Posterior vena cava (tissue), 2 donors: ENCODE results near the gene MYO1C. TPM values are rescaled to one million over a fixed set of nuclear protein-coding genes. Genes with fewer than 3 reads are reported as not detected.
"Not testable (repeated sequence)": the region's sequence is repeated elsewhere in the genome, so short reads cannot be mapped to it uniquely, and the experiment has no call there.

Experiments
- DNase-seq: peaks from one replicate; pipeline ENCODE4 v3.0.0-alpha.2; 2020; ENCODE audit warnings: low spot score
- intact Hi-C, 2 donors: fragments of 100-400 bp; cut with DNase I; formaldehyde crosslinking; loops; one replicate each; pipeline versions ENCODE4 v1.14.1 to v1.14.2; 2022 to 2023
- long read RNA-seq, 2 donors: library from polyadenylated mRNA; unstranded; transcript quantifications; one replicate each; pipeline ENCODE4 v2.0.0, GENCODE V29; 2020 to 2021
- total RNA-seq, 2 donors: library from RNA; stranded (reverse); fragmentation: NEBNext Ultra II Directional; extraction: Animal tissue kit (Norgen Biotek cat#: 25700); gene quantifications; one replicate each; pipeline ENCODE4 v1.2.1, GENCODE V29; 2021
- donor health status: DM: yes; HTN: yes; CAD: no.
- donor health status: DM: yes; HTN: yes; CAD: no.

Gene MYO1C
- 100 to 1,000 TPM; 270 to 381 TPM for total RNA-seq
- long read RNA-seq, donor 1, full-length matches to known transcripts: 55 of 142 reads
- long read RNA-seq, donor 1, partial matches to known transcripts: 55 of 142 reads
- long read RNA-seq, donor 1, other reads (novel, unspliced or antisense): 32 of 142 reads
- long read RNA-seq, donor 2, full-length matches to known transcripts: 70 of 343 reads
- long read RNA-seq, donor 2, partial matches to known transcripts: 208 of 343 reads
- long read RNA-seq, donor 2, other reads (novel, unspliced or antisense): 65 of 343 reads

- no peak for DNase-seq
- intact Hi-C loops: loop anchor here (10.0 kb wide), 1 partner anchor 128 kb away; no protein-coding TSS in a partner anchor
Observed at GRCh38 chr17:1492249-1493206, at the start of gene MYO1C. TSS of gene MYO1C (minus strand) at chr17:1492686. CDS start at chr17:1492487, 199 bp downstream.

- DNase-seq: peak; percentile 7
- intact Hi-C loops: no loop called here
Observed at GRCh38 chr17:1541367-1541904, 49.0 kb upstream of the MYO1C start.

- intact Hi-C loops: no loop called here
- peak; percentile 68 for DNase-seq
Observed at GRCh38 chr17:1539811-1540210, 47.3 kb upstream of the MYO1C start.

GRCh38 chr17:1535737-1536136, 43.3 kb upstream of the MYO1C start:
- no peak for DNase-seq
- intact Hi-C loops: no loop called here

GRCh38 chr17:1533661-1534325, 41.3 kb upstream of the MYO1C start:
- intact Hi-C loops: no loop called here
- no peak for DNase-seq

- intact Hi-C loops: no loop called here
- no peak for DNase-seq
Observed at GRCh38 chr17:1532836-1533602, 40.5 kb upstream of the MYO1C start.

- DNase-seq: no peak
- intact Hi-C loops: no loop called here
Observed at GRCh38 chr17:1529863-1530262, 37.4 kb upstream of the MYO1C start.

GRCh38 chr17:1526876-1527275, 34.4 kb upstream of the MYO1C start:
- intact Hi-C loops, DNase-seq: not testable (repeated sequence)

GRCh38 chr17:1522626-1523025, 30.1 kb upstream of the MYO1C start:
- DNase-seq: no peak
- intact Hi-C loops: no loop called here

GRCh38 chr17:1521086-1521640, 28.7 kb upstream of the MYO1C start:
- intact Hi-C loops: no loop called here
- no peak for DNase-seq

- intact Hi-C loops: loop anchor here (5.0 to 10.0 kb wide), 2 partner anchors 62 to 65 kb away; partner anchors contain the start of gene CRK (in 2 of the 2)
Observed at GRCh38 chr17:1519678-1520077, 27.2 kb upstream of the MYO1C start.

GRCh38 chr17:1518410-1518809, 25.9 kb upstream of the MYO1C start:
- no peak for DNase-seq
- intact Hi-C loops: loop anchor here (5.0 to 10.0 kb wide), 2 partner anchors 61 to 64 kb away; partner anchors contain the start of gene CRK (in 2 of the 2)

More at GRCh38 chr17:1519678-1520077, 27.2 kb upstream of the MYO1C start:
- DNase-seq: no peak

GRCh38 chr17:1516388-1517161, 24.1 kb upstream of the MYO1C start, which contains the start of gene INPP5K:
TSS of gene INPP5K (minus strand) at chr17:1516612. CDS start at chr17:1516499, 113 bp downstream.
- intact Hi-C loops: loop anchor here (1.0 to 10.0 kb wide), 3 partner anchors 43 to 62 kb away; partner anchors contain the start of gene CRK (in 2 of the 2)

GRCh38 chr17:1515640-1516387, 23.3 kb upstream of the MYO1C start:
- intact Hi-C loops: loop anchor here (1.0 to 10.0 kb wide), 3 partner anchors 43 to 61 kb away; partner anchors contain the start of gene CRK (in 2 of the 2)

More at GRCh38 chr17:1516388-1517161, 24.1 kb upstream of the MYO1C start, which contains the start of gene INPP5K:
- peak; percentile 100 for DNase-seq

GRCh38 chr17:1512351-1512750, 19.9 kb upstream of the MYO1C start:
- intact Hi-C loops: loop anchor here (5.0 to 10.0 kb wide), 2 partner anchors 58 to 240 kb away; partner anchors contain the start of genes BHLHA9 (in 1 of the 2) and CRK (in 1 of the 2)
- DNase-seq: no peak

More at GRCh38 chr17:1515640-1516387, 23.3 kb upstream of the MYO1C start:
- DNase-seq: no peak

- intact Hi-C loops: loop anchor here (5.0 to 10.0 kb wide), 2 partner anchors 57 to 240 kb away; partner anchors contain the start of genes BHLHA9 (in 1 of the 2) and CRK (in 1 of the 2)
- DNase-seq: no peak
Observed at GRCh38 chr17:1511756-1512321, 19.4 kb upstream of the MYO1C start.
